LNCaP clone FGC (cell line): ENCODE data around the gene IVD.

Experiments used
- DNase-seq: peaks from one replicate; pipeline ENCODE4 v3.0.0-alpha.2; 2011; ENCODE audit warnings: low read depth
- H3K4me3 ChIP-seq: 2 replicates; pipeline ENCODE4 v1.5.1; 2011; ENCODE audit warnings: mild to moderate bottlenecking, low read depth, low read length, control low read depth
- TF ChIP-seq, protein P1 (sequence below): IDR thresholded peaks from 2 replicates; pipeline ENCODE4 v1.5.1; 2012; ENCODE audit warnings: mild to moderate bottlenecking; ENCODE audit not compliant: control insufficient read depth, insufficient read depth; ENCODE audit errors: extremely low read depth

Gene IVD

DNA sequence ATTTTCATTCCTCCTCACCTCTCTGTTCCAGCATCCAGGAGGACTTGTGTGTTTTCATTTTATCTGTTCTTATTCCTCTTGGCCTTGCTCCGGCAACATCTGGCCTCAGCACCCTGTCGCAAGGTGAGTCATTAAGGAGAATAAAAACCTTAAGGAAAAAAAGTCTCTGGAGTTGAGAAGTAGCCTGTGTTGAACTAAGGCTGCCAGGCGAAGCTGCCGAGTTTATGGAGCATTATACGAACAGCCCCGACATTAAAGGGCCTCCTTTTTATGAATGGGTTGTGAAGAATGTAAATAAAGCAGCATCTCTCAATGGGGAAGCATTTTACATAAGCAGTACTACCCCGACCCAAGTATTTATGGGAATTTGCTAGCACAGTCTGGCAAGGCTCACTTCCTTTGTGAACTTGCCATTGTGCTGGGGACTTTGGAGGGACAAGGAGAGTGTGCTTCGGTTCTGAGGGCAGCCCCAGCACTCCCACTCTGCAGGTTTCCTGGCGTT is 39.9 kb downstream of the IVD start:
- H3K4me3 ChIP-seq, result no peak overlapping the region
- TF ChIP-seq, protein P1, sequence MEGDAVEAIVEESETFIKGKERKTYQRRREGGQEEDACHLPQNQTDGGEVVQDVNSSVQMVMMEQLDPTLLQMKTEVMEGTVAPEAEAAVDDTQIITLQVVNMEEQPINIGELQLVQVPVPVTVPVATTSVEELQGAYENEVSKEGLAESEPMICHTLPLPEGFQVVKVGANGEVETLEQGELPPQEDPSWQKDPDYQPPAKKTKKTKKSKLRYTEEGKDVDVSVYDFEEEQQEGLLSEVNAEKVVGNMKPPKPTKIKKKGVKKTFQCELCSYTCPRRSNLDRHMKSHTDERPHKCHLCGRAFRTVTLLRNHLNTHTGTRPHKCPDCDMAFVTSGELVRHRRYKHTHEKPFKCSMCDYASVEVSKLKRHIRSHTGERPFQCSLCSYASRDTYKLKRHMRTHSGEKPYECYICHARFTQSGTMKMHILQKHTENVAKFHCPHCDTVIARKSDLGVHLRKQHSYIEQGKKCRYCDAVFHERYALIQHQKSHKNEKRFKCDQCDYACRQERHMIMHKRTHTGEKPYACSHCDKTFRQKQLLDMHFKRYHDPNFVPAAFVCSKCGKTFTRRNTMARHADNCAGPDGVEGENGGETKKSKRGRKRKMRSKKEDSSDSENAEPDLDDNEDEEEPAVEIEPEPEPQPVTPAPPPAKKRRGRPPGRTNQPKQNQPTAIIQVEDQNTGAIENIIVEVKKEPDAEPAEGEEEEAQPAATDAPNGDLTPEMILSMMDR, result no peak
- DNase-seq, result no peak

- no peak overlapping the region for H3K4me3 ChIP-seq
- no peak for DNase-seq
- TF ChIP-seq, protein P1, result no peak
These were observed 40.5 kb downstream of the IVD start for GRCh38 chr15:40446144-40446543.

GRCh38 chr15:40448354-40448753 is 42.8 kb downstream of the IVD start:
- TF ChIP-seq, protein P1, result no peak
- H3K4me3 ChIP-seq, result no peak overlapping the region
- DNase-seq, result no peak

DNA sequence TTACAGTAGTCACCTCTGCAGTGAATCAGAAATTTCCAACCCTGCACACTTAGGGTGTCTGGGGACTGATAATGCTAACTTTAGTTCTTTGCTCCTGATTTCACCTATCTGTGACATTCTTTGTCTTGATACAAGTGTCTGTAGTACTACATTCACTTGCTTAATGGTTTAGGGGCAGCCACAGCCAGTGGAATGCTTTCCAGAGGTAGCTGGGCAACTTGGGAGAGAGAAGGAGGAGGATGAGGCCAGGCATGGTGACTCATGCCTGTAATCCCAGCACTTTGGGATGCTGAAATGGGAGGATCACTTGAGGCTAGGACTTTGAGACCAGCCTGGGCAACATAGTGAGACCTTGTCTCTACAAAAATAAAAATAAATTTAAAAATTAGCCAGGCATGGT is 43.7 kb downstream of the IVD start:
- no peak overlapping the region for H3K4me3 ChIP-seq
- no peak for DNase-seq
- TF ChIP-seq, protein P1, result no peak

DNA sequence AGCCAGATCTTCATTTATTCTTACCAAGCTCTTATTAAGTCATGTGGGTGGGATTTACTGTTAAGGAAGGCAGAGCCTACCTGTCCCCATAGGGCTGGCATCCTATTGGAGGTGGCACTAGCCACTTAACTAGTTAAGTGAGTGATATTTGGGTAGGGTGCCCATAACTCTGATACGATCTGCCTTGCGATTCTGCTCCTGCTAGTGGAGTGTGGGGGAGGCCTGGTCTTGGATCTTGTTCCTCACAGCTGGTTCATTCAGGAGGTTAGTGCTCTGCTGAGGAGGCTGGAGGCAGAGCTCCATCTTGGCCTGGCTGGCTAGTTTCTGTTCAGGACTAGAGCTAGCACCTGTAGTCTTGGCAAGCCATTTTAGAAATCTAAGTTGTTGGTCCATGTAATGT is 44.5 kb downstream of the IVD start:
- DNase-seq, result peak; percentile 33
- TF ChIP-seq, protein P1, result no peak
- H3K4me3 ChIP-seq, result no peak overlapping the region

DNA sequence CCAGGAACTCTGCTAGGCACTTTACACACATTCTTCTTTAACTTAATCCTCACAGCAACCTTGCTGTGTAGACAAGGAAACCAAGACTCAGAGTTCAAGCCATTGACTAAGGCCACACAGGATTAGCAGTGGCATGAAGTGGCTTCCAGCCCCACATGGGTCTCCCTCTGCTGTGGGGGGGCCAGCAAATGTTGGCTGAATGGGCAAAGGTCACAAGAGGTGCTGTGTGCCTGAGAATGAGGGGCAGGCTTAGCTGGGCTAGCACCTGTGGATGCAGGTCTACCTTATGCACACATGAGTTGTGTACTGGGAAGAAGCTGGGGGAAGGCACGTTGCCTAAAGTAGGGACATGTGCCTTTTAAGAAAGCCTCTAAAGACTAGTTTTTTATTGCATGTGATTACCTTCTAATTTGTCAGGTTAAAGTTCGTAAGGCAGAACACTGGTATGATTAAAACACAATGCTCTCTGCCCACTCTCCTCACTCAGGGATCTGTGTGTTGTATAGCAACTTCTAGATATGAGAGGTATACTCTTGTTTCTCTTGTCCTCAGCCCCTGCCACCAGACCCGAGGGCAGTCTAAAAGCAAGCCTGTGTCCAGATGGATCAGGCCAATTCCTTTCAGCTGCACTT is 46.0 kb downstream of the IVD start:
- no peak overlapping the region for H3K4me3 ChIP-seq
- DNase-seq, result no peak
- TF ChIP-seq, protein P1, result no peak
